Left colon (tissue), 2 donors: ENCODE measurements around the gene TMEM190. TPM values are rescaled to one million over a fixed set of nuclear protein-coding genes. Genes with fewer than 3 reads are reported as not detected.
"Not testable (repeated sequence)": the region's sequence is repeated elsewhere in the genome, so short reads cannot be mapped to it uniquely, and the experiment has no call there.

Experiments used
- ATAC-seq: fragments of 200-7000 bp; cut with Tn5 transposase; one replicate; pipeline ENCODE4 v1.9.1; 2020; ENCODE audit warnings: mild to moderate bottlenecking, moderate library complexity
- DNase-seq, 2 donors: peaks; one replicate each; pipeline ENCODE4 v3.0.0-alpha.2; 2020
- intact Hi-C, 2 donors: fragments of 100-400 bp; cut with DNase I in 1 of 2; cut with micrococcal nuclease in 1 of 2; formaldehyde crosslinking; loops; one replicate each; pipeline versions ENCODE4 v1.11.2 to v1.14.0; 2022; cut with DNase I, micrococcal nuclease
- total RNA-seq, 2 donors: library from RNA; stranded (reverse); fragmentation: NEBNext Ultra II Directional; extraction: Animal tissue kit (Norgen Biotek cat#: 25700); gene quantifications; one replicate each; pipeline ENCODE4 v1.2.1, GENCODE V29; 2021
- donor health status: DM: no; HTN: no; CAD: no.
- donor health status: DM: yes; HTN: yes; CAD: no.

The TMEM190 gene
- total RNA-seq, 2 donors from 2014 or later = not detected

- ATAC-seq (no peak), DNase-seq (no peak)
- intact Hi-C loops = no loop called here
Observed at GRCh38 chr19:55406091-55406825, 29.6 kb downstream of the TMEM190 start.

- peak; percentile 38 to 56 for DNase-seq
- peak; percentile 38 for ATAC-seq
- intact Hi-C loops = no loop called here
Observed at GRCh38 chr19:55406826-55407549, 30.4 kb downstream of the TMEM190 start.

GRCh38 chr19:55407550-55407799 lies 30.8 kb downstream of the TMEM190 start, which contains the start of gene UBE2S:
Gene UBE2S, minus strand, starts transcription at chr19:55407788. Its CDS starts 199 bp downstream, at chr19:55407589.
- intact Hi-C loops, DNase-seq, ATAC-seq: not testable (repeated sequence)

GRCh38 chr19:55407800-55408532 lies 31.3 kb downstream of the TMEM190 start:
- intact Hi-C loops = no loop called here
- ATAC-seq (peak; percentile 96), DNase-seq (peak; percentile 98 to 99)

- ATAC-seq = no peak
- DNase-seq = no peak
- intact Hi-C loops = no loop called here
Observed at GRCh38 chr19:55408533-55408872, 31.9 kb downstream of the TMEM190 start.

- intact Hi-C loops = not testable (repeated sequence)
Observed at GRCh38 chr19:55409179-55409578, 32.6 kb downstream of the TMEM190 start.

GRCh38 chr19:55410168-55410567 lies 33.5 kb downstream of the TMEM190 start:
- DNase-seq = no peak
- no peak for ATAC-seq
- intact Hi-C loops = no loop called here

More at GRCh38 chr19:55409179-55409578, 32.6 kb downstream of the TMEM190 start:
- not testable (repeated sequence) for DNase-seq, ATAC-seq

- ATAC-seq = peak; percentile 95
- peak in 1 of 2 donors; percentile 62 for DNase-seq
- intact Hi-C loops = loop anchor here in 1 of 2 donors (5.0 kb wide), 1 partner anchor 276 kb away; no protein-coding TSS in a partner anchor
Observed at GRCh38 chr19:55418185-55418584, 41.6 kb downstream of the TMEM190 start.

- ATAC-seq (no peak), DNase-seq (no peak)
- intact Hi-C loops = loop anchor here in 1 of 2 donors (5.0 kb wide), 1 partner anchor 277 kb away; no protein-coding TSS in a partner anchor
Observed at GRCh38 chr19:55419103-55419502, 42.5 kb downstream of the TMEM190 start.

- no peak for DNase-seq
- intact Hi-C loops = loop anchor here in 1 of 2 donors (5.0 kb wide), 1 partner anchor 277 kb away; no protein-coding TSS in a partner anchor
- no peak for ATAC-seq
Observed at GRCh38 chr19:55419624-55420236, 43.1 kb downstream of the TMEM190 start.

GRCh38 chr19:55421281-55421680 lies 44.7 kb downstream of the TMEM190 start:
- DNase-seq, intact Hi-C loops, ATAC-seq: not testable (repeated sequence)

- intact Hi-C loops = no loop called here
- no peak for ATAC-seq
- no peak for DNase-seq
Observed at GRCh38 chr19:55423225-55424005, 46.8 kb downstream of the TMEM190 start.

- DNase-seq (no peak), ATAC-seq (no peak)
- intact Hi-C loops = no loop called here
Observed at GRCh38 chr19:55424518-55424917, 47.9 kb downstream of the TMEM190 start.

- intact Hi-C loops = no loop called here
- ATAC-seq = no peak
- DNase-seq = no peak
Observed at GRCh38 chr19:55426042-55426441, 49.4 kb downstream of the TMEM190 start.
